HG02884 (cell line): ENCODE measurements around the gene UBE3C.
A peak's percentile ranks its signal among the peaks of the same experiment; 100 is the strongest.

ENCODE experiments used
- ATAC-seq: cut with Tn5 transposase; IDR thresholded peaks from one replicate; pipeline ENCODE4 v1.9.1; 2021; ENCODE audit warnings: mild to moderate bottlenecking, moderate library complexity; ENCODE audit not compliant: unreplicated experiment

Gene UBE3C

GRCh38 chr7:157318015-157318706, 179.4 kb downstream of the UBE3C start:
- peak; percentile 97 for ATAC-seq
